Fibroblast of lung (primary cell): Measurements from ENCODE around the gene VGLL3. TPM values are rescaled to one million over a fixed set of nuclear protein-coding genes. Genes with fewer than 3 reads are reported as not detected.

Experiments
- DNase-seq, 2 donors: peaks; one replicate each; pipeline versions ENCODE4 v3.0.0 to v3.0.0-alpha.2; 2010; ENCODE audit warnings: low read depth in 2 of 2
- H2AFZ ChIP-seq: 2 replicates; pipeline ENCODE4 v1.5.1; 2012; ENCODE audit warnings: low read length, control low read depth, inconsistent platforms
- H3K27ac ChIP-seq: 2 replicates; pipeline ENCODE4 v1.5.1; 2011; ENCODE audit warnings: low read length, control low read depth; ENCODE audit not compliant: insufficient read depth
- H3K27me3 ChIP-seq: 2 replicates; pipeline ENCODE4 v1.5.1; 2011; ENCODE audit warnings: mild to moderate bottlenecking, low read length; ENCODE audit not compliant: control insufficient read depth, insufficient read depth
- H3K36me3 ChIP-seq: 2 replicates; pipeline ENCODE4 v1.5.1; 2011; ENCODE audit warnings: low read length; ENCODE audit not compliant: control insufficient read depth, insufficient read depth
- H3K4me1 ChIP-seq: 2 replicates; pipeline ENCODE4 v1.5.1; 2011; ENCODE audit warnings: low read length; ENCODE audit not compliant: control insufficient read depth, insufficient read depth; ENCODE audit errors: extremely low read depth
- H3K4me2 ChIP-seq: 2 replicates; pipeline ENCODE4 v1.5.1; 2011; ENCODE audit warnings: low read length, control low read depth; ENCODE audit not compliant: insufficient read depth; ENCODE audit errors: extremely low read depth
- H3K4me3 ChIP-seq, 4 experiments: fragments of 200-600 bp in 1 of 4; sonication (generic) in 1 of 4; replicated peaks in 1 of 4; 2 replicates each; pipeline ENCODE4 v1.5.1; 2011 to 2016; ENCODE audit warnings: low read length in 4 of 4, low read depth in 3 of 4, mild to moderate bottlenecking in 3 of 4, control low read depth in 2 of 4, inconsistent platforms in 1 of 4, mixed read lengths in 1 of 4; ENCODE audit not compliant: insufficient read depth in 1 of 4; ENCODE audit errors: control extremely low read depth in 1 of 4
- H3K79me2 ChIP-seq: 2 replicates; pipeline ENCODE4 v1.5.1; 2012; ENCODE audit warnings: mild to moderate bottlenecking, low read length, inconsistent platforms; ENCODE audit not compliant: control insufficient read depth, insufficient read depth
- H3K9ac ChIP-seq: 2 replicates; pipeline ENCODE4 v1.5.1; 2011; ENCODE audit warnings: mild to moderate bottlenecking, low read length, control low read depth; ENCODE audit not compliant: insufficient read depth
- H3K9me3 ChIP-seq: 2 replicates; pipeline ENCODE4 v1.5.1; 2012; ENCODE audit warnings: low read depth, low read length; ENCODE audit not compliant: control insufficient read depth, insufficient read depth
- H4K20me1 ChIP-seq: 2 replicates; pipeline ENCODE4 v1.5.1; 2011; ENCODE audit warnings: low read length; ENCODE audit not compliant: control insufficient read depth, insufficient read depth; ENCODE audit errors: extremely low read depth
- CTCF ChIP-seq, 2 donors: IDR thresholded peaks in 1 of 2; conservative IDR thresholded peaks in 1 of 2; 1 replicate in 1 of 2; 2 replicates in 1 of 2; pipeline ENCODE4 v1.5.1; 2011 to 2012; ENCODE audit warnings: low read length in 2 of 2, control low read depth in 1 of 2, inconsistent platforms in 1 of 2, low read depth in 1 of 2, mild to moderate bottlenecking in 1 of 2
- EZH2 ChIP-seq: IDR thresholded peaks from 2 replicates; pipeline ENCODE4 v1.5.1; 2012; ENCODE audit warnings: low read length, control low read depth, mild to moderate bottlenecking; ENCODE audit errors: missing control alignments
- polyA plus RNA-seq, 2 donors: library from polyadenylated mRNA; depleted of rRNA in 1 of 2; stranded (reverse) in 1 of 2; unstranded in 1 of 2; fragments of >200 nt; gene quantifications; 2 replicates each; pipeline ENCODE4 v1.2.1, GENCODE V29; 2011 to 2012; ENCODE audit warnings: missing spikeins in 1 of 2
- total RNA-seq: library from RNA; depleted of rRNA; stranded (reverse); fragments of >200 nt; gene quantifications from 2 replicates; pipeline ENCODE4 v1.2.1, GENCODE V29; 2014

The VGLL3 gene
- total and polyA plus RNA-seq, 2 donors (not counting 1 experiment from before 2014, with no cell fraction given), result 53.7 to 222 TPM

- H3K9ac ChIP-seq, result no peak overlapping the region
- H4K20me1 ChIP-seq, result no peaks in the 10 kb centered on the region
- no peak overlapping the region for H3K27ac ChIP-seq
These were observed 36.2 kb downstream of the VGLL3 start for GRCh38 chr3:86954747-86955146.

GRCh38 chr3:86954226-86954625, 36.7 kb downstream of the VGLL3 start:
- Histone ChIP-seq H3K4me2 (no peak overlapping the region), H3K27me3 (no peaks in the 10 kb centered on the region), H3K36me3 (no peaks in the 10 kb centered on the region), H3K4me3 (no peak overlapping the region), H4K20me1 (no peaks in the 10 kb centered on the region), H3K9ac (no peak overlapping the region), H3K79me2 (peaks cover 72% of the 10 kb centered on the region), H2AFZ (no peak overlapping the region), H3K4me1 (peaks cover 19% of the 10 kb centered on the region), H3K27ac (no peak overlapping the region), H3K9me3 (no peaks in the 10 kb centered on the region)
- no peak for TF ChIP-seq CTCF (conservative IDR thresholded peaks at IDR 0.05 in 1 of 2, IDR thresholded peaks at IDR 0.05 in 1 of 2; ENCODE audit: low read depth in 1 of 2, low read length in 2 of 2)
- no peak for TF ChIP-seq EZH2
- no peak for DNase-seq

More at GRCh38 chr3:86954747-86955146, 36.2 kb downstream of the VGLL3 start:
- H3K27me3 ChIP-seq, result no peaks in the 10 kb centered on the region
- peaks cover 74% of the 10 kb centered on the region for H3K79me2 ChIP-seq
- TF ChIP-seq CTCF (conservative IDR thresholded peaks at IDR 0.05 in 1 of 2, IDR thresholded peaks at IDR 0.05 in 1 of 2; ENCODE audit: low read depth in 1 of 2, low read length in 2 of 2), result no peak
- TF ChIP-seq EZH2, result no peak
- no peaks in the 10 kb centered on the region for H3K36me3 ChIP-seq
- DNase-seq, result peak in 1 of 2 donors; percentile 65
- H3K4me3 ChIP-seq, result no peak overlapping the region
- no peaks in the 10 kb centered on the region for H3K9me3 ChIP-seq
- no peak overlapping the region for H3K4me2 ChIP-seq
- no peak overlapping the region for H2AFZ ChIP-seq
- peaks cover 20% of the 10 kb centered on the region for H3K4me1 ChIP-seq

GRCh38 chr3:86951322-86951721, 39.6 kb downstream of the VGLL3 start:
- Histone ChIP-seq H4K20me1 (no peaks in the 10 kb centered on the region), H2AFZ (no peak overlapping the region), H3K27me3 (no peaks in the 10 kb centered on the region), H3K4me1 (peaks cover 14% of the 10 kb centered on the region), H3K4me3 (no peak overlapping the region), H3K36me3 (peaks cover 4% of the 10 kb centered on the region), H3K27ac (no peak overlapping the region), H3K79me2 (peaks cover 63% of the 10 kb centered on the region), H3K9ac (no peak overlapping the region), H3K4me2 (no peak overlapping the region), H3K9me3 (no peaks in the 10 kb centered on the region)
- TF ChIP-seq EZH2 (no peak), CTCF (conservative IDR thresholded peaks at IDR 0.05 in 1 of 2, IDR thresholded peaks at IDR 0.05 in 1 of 2; ENCODE audit: low read depth in 1 of 2, low read length in 2 of 2) (no peak)
- peak; percentile 56 to 75 for DNase-seq
